ENCODE results near the gene CACHD1. TPM values are rescaled to one million over a fixed set of nuclear protein-coding genes. Genes with fewer than 3 reads are reported as not detected.
A peak's percentile ranks its signal among the peaks of the same experiment; 100 is the strongest.

The CACHD1 gene
- total RNA-seq, 2 donors from 2014 or later = 5.3 to 6.7 TPM

DNA sequence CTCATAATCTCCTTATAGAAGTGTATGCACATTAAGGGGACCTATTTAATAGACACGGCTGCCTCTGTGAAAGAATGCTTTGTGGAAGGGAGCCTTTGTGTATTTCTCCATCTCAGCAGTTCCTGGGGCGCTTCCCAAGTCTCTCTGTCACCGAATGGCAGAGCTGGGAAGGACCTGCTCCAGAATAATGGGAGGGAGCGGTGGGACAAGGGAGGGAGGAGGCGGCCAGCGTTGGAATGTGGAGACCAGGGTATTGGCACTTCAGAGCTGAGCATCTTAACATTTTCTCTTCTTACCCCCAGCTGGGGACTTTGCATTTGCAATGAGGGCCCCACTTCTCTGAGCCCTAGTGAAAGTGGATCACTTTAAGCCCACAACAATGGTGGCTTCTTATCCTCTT lies 23.9 kb downstream of the CACHD1 start:
- TF ChIP-seq, protein P1, sequence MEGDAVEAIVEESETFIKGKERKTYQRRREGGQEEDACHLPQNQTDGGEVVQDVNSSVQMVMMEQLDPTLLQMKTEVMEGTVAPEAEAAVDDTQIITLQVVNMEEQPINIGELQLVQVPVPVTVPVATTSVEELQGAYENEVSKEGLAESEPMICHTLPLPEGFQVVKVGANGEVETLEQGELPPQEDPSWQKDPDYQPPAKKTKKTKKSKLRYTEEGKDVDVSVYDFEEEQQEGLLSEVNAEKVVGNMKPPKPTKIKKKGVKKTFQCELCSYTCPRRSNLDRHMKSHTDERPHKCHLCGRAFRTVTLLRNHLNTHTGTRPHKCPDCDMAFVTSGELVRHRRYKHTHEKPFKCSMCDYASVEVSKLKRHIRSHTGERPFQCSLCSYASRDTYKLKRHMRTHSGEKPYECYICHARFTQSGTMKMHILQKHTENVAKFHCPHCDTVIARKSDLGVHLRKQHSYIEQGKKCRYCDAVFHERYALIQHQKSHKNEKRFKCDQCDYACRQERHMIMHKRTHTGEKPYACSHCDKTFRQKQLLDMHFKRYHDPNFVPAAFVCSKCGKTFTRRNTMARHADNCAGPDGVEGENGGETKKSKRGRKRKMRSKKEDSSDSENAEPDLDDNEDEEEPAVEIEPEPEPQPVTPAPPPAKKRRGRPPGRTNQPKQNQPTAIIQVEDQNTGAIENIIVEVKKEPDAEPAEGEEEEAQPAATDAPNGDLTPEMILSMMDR (IDR thresholded peaks at IDR 0.05) = no peak
- Histone ChIP-seq H3K4me3 (no peak overlapping the region), H3K27me3 (replicated peaks; ENCODE audit: insufficient read depth) (no peaks in the 10 kb centered on the region), H3K4me1 (ENCODE audit: control insufficient read depth in 1 of 2, low read depth in 2 of 2) (peaks cover 6 to 13% of the 10 kb centered on the region in 2 donors), H3K36me3 (no peaks in the 10 kb centered on the region), H3K27ac (no peak overlapping the region), H3K9me3 (no peaks in the 10 kb centered on the region)
- DNase-seq (ENCODE audit: low spot score) = no peak
- no peak for ATAC-seq (ENCODE audit: insufficient number of reproducible peaks, low FRiP score, low read depth)

DNA sequence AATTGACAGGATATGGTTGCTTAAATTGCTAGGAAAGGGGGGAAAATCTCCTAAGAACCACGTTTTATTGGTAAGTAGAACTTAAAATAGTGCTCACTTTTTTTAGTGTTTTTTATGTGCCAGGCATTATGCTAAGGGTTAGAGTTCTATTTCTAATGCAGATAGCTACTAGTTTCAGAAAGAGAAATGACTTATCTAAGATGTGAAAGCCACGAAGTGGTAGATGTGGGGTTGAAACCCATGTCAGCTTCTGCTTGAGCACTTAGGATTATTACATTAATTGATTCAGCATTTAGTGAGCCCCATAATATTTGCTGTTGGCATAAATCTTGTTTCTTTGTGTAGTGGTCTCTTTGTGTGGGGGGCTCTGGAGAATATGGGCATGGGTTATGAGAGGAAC lies 24.7 kb downstream of the CACHD1 start:
- no peaks in the 10 kb centered on the region for H3K36me3 ChIP-seq
- H3K27me3 ChIP-seq (replicated peaks; ENCODE audit: insufficient read depth) = no peaks in the 10 kb centered on the region
- DNase-seq (ENCODE audit: low spot score) = no peak
- H3K4me1 ChIP-seq (ENCODE audit: control insufficient read depth in 1 of 2, low read depth in 2 of 2) = peaks cover 6 to 13% of the 10 kb centered on the region in 2 donors
- TF ChIP-seq, protein P1 (IDR thresholded peaks at IDR 0.05) = no peak
- H3K9me3 ChIP-seq = no peaks in the 10 kb centered on the region
- ATAC-seq (ENCODE audit: insufficient number of reproducible peaks, low FRiP score, low read depth) = no peak
- no peak overlapping the region for H3K4me3 ChIP-seq
- no peak overlapping the region for H3K27ac ChIP-seq

DNA sequence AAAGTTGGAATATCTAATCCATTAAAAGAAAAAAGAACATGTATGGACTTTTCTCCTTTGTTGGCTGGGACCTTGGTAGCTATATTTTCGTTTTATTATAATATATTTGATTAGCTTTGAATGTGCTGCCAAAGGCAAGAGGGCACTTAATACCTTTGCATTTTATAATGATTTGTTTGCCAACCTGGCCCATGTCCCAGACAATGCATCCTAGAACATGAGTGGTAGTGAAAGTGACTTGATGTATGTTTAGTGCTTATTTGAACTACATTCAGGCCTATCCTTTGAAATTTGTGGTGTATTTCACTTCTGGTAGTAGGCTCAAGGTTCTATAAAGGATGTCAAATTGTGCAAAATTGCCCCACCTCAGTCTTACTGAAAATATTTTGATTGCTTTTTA lies 25.9 kb downstream of the CACHD1 start:
- Histone ChIP-seq H3K4me3 (no peak overlapping the region), H3K36me3 (no peaks in the 10 kb centered on the region), H3K9me3 (no peaks in the 10 kb centered on the region), H3K4me1 (ENCODE audit: control insufficient read depth in 1 of 2, low read depth in 2 of 2) (peaks cover 6 to 13% of the 10 kb centered on the region in 2 donors), H3K27me3 (replicated peaks; ENCODE audit: insufficient read depth) (no peaks in the 10 kb centered on the region), H3K27ac (no peak overlapping the region)
- ATAC-seq (ENCODE audit: insufficient number of reproducible peaks, low FRiP score, low read depth) (no peak), DNase-seq (ENCODE audit: low spot score) (no peak)
- TF ChIP-seq, protein P1 (IDR thresholded peaks at IDR 0.05) = no peak

DNA sequence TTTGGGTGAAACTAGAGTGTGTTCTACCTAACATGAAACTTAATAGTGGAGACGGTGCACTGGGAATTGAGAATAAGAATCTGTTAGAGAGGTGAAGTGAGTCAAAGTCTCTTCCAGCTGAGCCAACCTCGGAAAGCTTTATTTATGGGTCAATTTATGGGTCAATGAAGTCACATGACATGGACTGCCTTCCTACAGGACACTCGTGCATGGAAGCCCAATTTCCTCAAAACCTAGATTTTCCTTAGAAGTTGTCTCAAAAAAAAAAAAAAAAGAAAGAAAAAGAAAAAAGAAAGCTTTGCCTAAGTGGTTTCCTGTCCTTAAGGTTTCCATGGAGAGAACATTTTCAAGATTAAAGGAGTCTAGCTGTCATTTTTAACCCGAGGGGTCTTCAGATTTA lies 26.7 kb downstream of the CACHD1 start:
- Histone ChIP-seq H3K9me3 (no peaks in the 10 kb centered on the region), H3K4me1 (ENCODE audit: control insufficient read depth in 1 of 2, low read depth in 2 of 2) (peaks cover 6 to 13% of the 10 kb centered on the region in 2 donors), H3K27me3 (replicated peaks; ENCODE audit: insufficient read depth) (no peaks in the 10 kb centered on the region), H3K4me3 (no peak overlapping the region), H3K27ac (no peak overlapping the region), H3K36me3 (no peaks in the 10 kb centered on the region)
- TF ChIP-seq, protein P1 (IDR thresholded peaks at IDR 0.05) = no peak
- ATAC-seq (ENCODE audit: insufficient number of reproducible peaks, low FRiP score, low read depth) = no peak
- DNase-seq (ENCODE audit: low spot score) = no peak

DNA sequence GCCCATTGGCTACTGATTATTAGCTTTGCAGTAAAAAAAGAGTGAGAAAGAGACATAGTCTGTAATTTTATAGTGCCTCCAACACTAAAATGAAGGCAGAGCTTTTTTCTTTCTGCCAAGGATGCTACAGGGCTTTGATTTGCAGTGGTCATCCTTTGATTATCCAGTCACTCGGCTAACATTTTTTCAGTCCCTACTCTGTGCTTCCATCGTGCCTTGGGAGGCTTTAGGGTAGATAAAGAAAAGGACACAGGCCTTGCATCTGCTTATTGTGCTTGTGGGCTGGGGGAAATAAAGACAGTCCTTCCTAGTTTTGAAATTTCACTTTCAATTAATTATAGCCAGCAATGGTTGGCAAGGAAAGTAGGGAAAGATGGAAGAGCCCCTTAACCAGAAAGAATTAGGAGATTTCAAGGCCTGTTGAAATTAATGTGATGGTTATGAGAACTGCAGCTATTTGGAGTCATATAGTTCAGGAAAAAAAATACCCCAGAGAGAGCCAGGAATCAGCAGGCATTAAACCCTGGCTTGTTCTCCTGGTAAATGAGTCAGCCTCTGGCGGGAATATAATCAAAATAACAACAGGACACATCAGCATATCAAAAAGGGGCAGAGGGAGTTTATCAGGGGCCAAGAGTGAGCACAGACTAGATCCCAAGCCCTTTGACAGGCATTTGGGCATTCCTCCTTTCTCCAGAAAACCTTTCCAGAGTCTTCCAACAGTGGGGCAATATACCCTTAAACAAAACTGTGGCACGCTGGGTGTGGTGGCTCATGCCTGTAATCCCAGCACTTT lies 27.4 kb downstream of the CACHD1 start:
- no peaks in the 10 kb centered on the region for H3K9me3 ChIP-seq
- no peak for DNase-seq (ENCODE audit: low spot score)
- H3K27me3 ChIP-seq (replicated peaks; ENCODE audit: insufficient read depth) = no peaks in the 10 kb centered on the region
- TF ChIP-seq, protein P1 (IDR thresholded peaks at IDR 0.05) = no peak
- ATAC-seq (ENCODE audit: insufficient number of reproducible peaks, low FRiP score, low read depth) = no peak
- H3K27ac ChIP-seq = peak overlapping the region in 1 of 2 donors; percentile 13
- H3K4me3 ChIP-seq = no peak overlapping the region
- H3K36me3 ChIP-seq = no peaks in the 10 kb centered on the region
- peaks cover 6 to 13% of the 10 kb centered on the region in 2 donors for H3K4me1 ChIP-seq (ENCODE audit: control insufficient read depth in 1 of 2, low read depth in 2 of 2)
